NCI-H510A (cell line): ENCODE data around the gene FAM184B.
"Not testable (repeated sequence)": the region's sequence is repeated elsewhere in the genome, so short reads cannot be mapped to it uniquely, and the experiment has no call there.

Experiments
- DNase-seq: peaks from one replicate; lab custom pipeline; 2025; lab: John Stamatoyannopoulos, UW

The FAM184B gene

GRCh38 chr4:17718471-17718870 is 63.0 kb downstream of the FAM184B start:
- DNase-seq = no peak

- no peak for DNase-seq
These were observed 64.1 kb downstream of the FAM184B start for GRCh38 chr4:17717301-17717700.

- DNase-seq = no peak
These were observed 65.9 kb downstream of the FAM184B start for GRCh38 chr4:17715511-17715910.

GRCh38 chr4:17713779-17714178 is 67.6 kb downstream of the FAM184B start:
- no peak for DNase-seq

- DNase-seq = no peak
These were observed 69.3 kb downstream of the FAM184B start for GRCh38 chr4:17712166-17712565.

GRCh38 chr4:17711206-17711605 is 70.2 kb downstream of the FAM184B start:
- not testable (repeated sequence) for DNase-seq

GRCh38 chr4:17709763-17710068 is 71.7 kb downstream of the FAM184B start:
- no peak for DNase-seq

GRCh38 chr4:17708992-17709762 is 72.2 kb downstream of the FAM184B start:
- DNase-seq = no peak

GRCh38 chr4:17707671-17708070 is 73.8 kb downstream of the FAM184B start:
- no peak for DNase-seq

GRCh38 chr4:17705107-17705506 is 76.3 kb downstream of the FAM184B start:
- no peak for DNase-seq

- DNase-seq = no peak
These were observed 77.3 kb downstream of the FAM184B start for GRCh38 chr4:17704020-17704650.

- DNase-seq = no peak
These were observed 78.8 kb downstream of the FAM184B start for GRCh38 chr4:17702641-17703040.

GRCh38 chr4:17701882-17702281 is 79.5 kb downstream of the FAM184B start:
- no peak for DNase-seq

- no peak for DNase-seq
These were observed 80.1 kb downstream of the FAM184B start for GRCh38 chr4:17701138-17701839.

- DNase-seq = no peak
These were observed 82.0 kb downstream of the FAM184B start for GRCh38 chr4:17699380-17699779.

GRCh38 chr4:17698116-17698515 is 83.3 kb downstream of the FAM184B start:
- no peak for DNase-seq

- no peak for DNase-seq
These were observed 86.1 kb downstream of the FAM184B start for GRCh38 chr4:17695341-17695740.

GRCh38 chr4:17694552-17694951 is 86.9 kb downstream of the FAM184B start:
- DNase-seq = no peak

- DNase-seq = no peak
These were observed 90.5 kb downstream of the FAM184B start for GRCh38 chr4:17690898-17691297.

GRCh38 chr4:17690135-17690534 is 91.3 kb downstream of the FAM184B start:
- no peak for DNase-seq

GRCh38 chr4:17688011-17688441 is 93.4 kb downstream of the FAM184B start:
- DNase-seq = no peak

GRCh38 chr4:17687237-17687857 is 94.1 kb downstream of the FAM184B start:
- no peak for DNase-seq

GRCh38 chr4:17684648-17685047 is 96.8 kb downstream of the FAM184B start:
- DNase-seq = not testable (repeated sequence)
